HG02763 (cell line): ENCODE measurements around the gene PAPSS2.
"Not testable (repeated sequence)": the region's sequence is repeated elsewhere in the genome, so short reads cannot be mapped to it uniquely, and the experiment has no call there.

Experiments used
- ATAC-seq: cut with Tn5 transposase; IDR thresholded peaks from one replicate; pipeline ENCODE4 v1.9.1; 2021; ENCODE audit warnings: mild to moderate bottlenecking, moderate library complexity; ENCODE audit not compliant: unreplicated experiment

The PAPSS2 gene

GRCh38 chr10:87642486-87642885, 17.2 kb upstream of the PAPSS2 start:
- ATAC-seq: no peak

GRCh38 chr10:87642988-87643387, 16.7 kb upstream of the PAPSS2 start:
- no peak for ATAC-seq

GRCh38 chr10:87643920-87644319, 15.8 kb upstream of the PAPSS2 start:
- ATAC-seq: no peak

GRCh38 chr10:87644500-87644899, 15.2 kb upstream of the PAPSS2 start:
- not testable (repeated sequence) for ATAC-seq

- ATAC-seq: no peak
These were observed 13.3 kb upstream of the PAPSS2 start for GRCh38 chr10:87646192-87646909.

GRCh38 chr10:87646935-87647334, 12.7 kb upstream of the PAPSS2 start:
- ATAC-seq: no peak

GRCh38 chr10:87650838-87651589, 8.7 kb upstream of the PAPSS2 start:
- ATAC-seq: no peak

- ATAC-seq: no peak
These were observed 7.9 kb upstream of the PAPSS2 start for GRCh38 chr10:87651801-87652200.

- ATAC-seq: no peak
These were observed 7.4 kb upstream of the PAPSS2 start for GRCh38 chr10:87652261-87652660.

GRCh38 chr10:87654212-87654611, 5.5 kb upstream of the PAPSS2 start:
- ATAC-seq: no peak

GRCh38 chr10:87656431-87657072, 3.1 kb upstream of the PAPSS2 start:
- ATAC-seq: no peak

- ATAC-seq: no peak
These were observed 2.3 kb upstream of the PAPSS2 start for GRCh38 chr10:87657371-87657770.

- no peak for ATAC-seq
These were observed 1.3 kb upstream of the PAPSS2 start for GRCh38 chr10:87658321-87658795.

GRCh38 chr10:87658858-87659555, 671 bp upstream of the PAPSS2 start:
- no peak for ATAC-seq

- ATAC-seq: no peak
These were observed 931 bp downstream of the PAPSS2 start for GRCh38 chr10:87660484-87661133.

GRCh38 chr10:87661861-87662785, 2.4 kb downstream of the PAPSS2 start:
- ATAC-seq: no peak

GRCh38 chr10:87664276-87664701, 4.6 kb downstream of the PAPSS2 start:
- no peak for ATAC-seq

GRCh38 chr10:87667493-87667892, 7.8 kb downstream of the PAPSS2 start:
- no peak for ATAC-seq

GRCh38 chr10:87668324-87669074, 8.8 kb downstream of the PAPSS2 start:
- ATAC-seq: no peak
